ENCODE measurements around the gene SUPT16H. TPM values are rescaled to one million over a fixed set of nuclear protein-coding genes. Genes with fewer than 3 reads are reported as not detected.

The SUPT16H gene
- polyA plus RNA-seq, 2 of the 4 experiments (the other 2 are of a cell fraction): 121 to 131 TPM

GRCh38 chr14:21382886-21383847 lies 652 bp downstream of the SUPT16H start:
- H3K4me1 ChIP-seq: peaks cover 27% of the 10 kb centered on the region
- H3K27ac ChIP-seq: peak overlapping the region; percentile 91 to 97
- no peaks in the 10 kb centered on the region for H3K9me3 ChIP-seq
- H3K4me2 ChIP-seq: peak overlapping the region; percentile 84
- ChIA-PET POLR2A (interaction anchor here (0.6 kb wide), 1 partner anchor 1538 kb away, joined by 7 read pairs; no protein-coding TSS in a partner anchor), CTCF (interaction anchor here (0.6 to 1.2 kb wide), 2 partner anchors 32 to 175 kb away, joined by 3 read pairs; no protein-coding TSS in a partner anchor)
- TF ChIP-seq ESRRA (IDR thresholded peaks at IDR 0.05; ENCODE audit: borderline replicate concordance, low read length): no peak
- TF ChIP-seq KDM5A (IDR thresholded peaks at IDR 0.05): peak; percentile 47; the same call in 1 of the 2 replicates
- peak; percentile 68; the same call in 1 of the 2 replicates for TF ChIP-seq MYC (IDR thresholded peaks at IDR 0.05; ENCODE audit: borderline replicate concordance, low read length)
- peak; percentile 60; the same call in 1 of the 2 replicates for TF ChIP-seq E2F6 (IDR thresholded peaks at IDR 0.05; ENCODE audit: borderline replicate concordance, low read depth)
- no peak for TF ChIP-seq POLR2AphosphoS2 (conservative IDR thresholded peaks at IDR 0.05; ENCODE audit: low read length)
- peak; percentile 44 to 58 for DNase-seq (ENCODE audit: low read depth in 1 of 2, low spot score in 1 of 2)
- under 1% methylated on average over 39 of the region's 39 CpGs for whole genome bisulfite sequencing (ENCODE audit: missing lambda C conversion rate)
- H3K4me3 ChIP-seq: peak overlapping the region; percentile 71
- no peak for FAIRE-seq
- ATAC-seq: peak; percentile 60 to 79

- Histone ChIP-seq H3K9me3 (no peaks in the 10 kb centered on the region), H3K4me2 (peak overlapping the region; percentile 84), H3K4me3 (peak overlapping the region; percentile 71; the same call in 2 of the 3 replicates), H3K4me1 (peaks cover 27% of the 10 kb centered on the region), H3K27ac (no peak overlapping the region; a peak in 1 of 6 replicates)
- TF ChIP-seq ELK1 (IDR thresholded peaks at IDR 0.05; ENCODE audit: low read depth, low read length) (no peak), CTCF (IDR thresholded peaks at IDR 0.05) (no peak), CBX2 (IDR thresholded peaks at IDR 0.05; ENCODE audit: borderline replicate concordance, low read depth) (no peak), JUN (IDR thresholded peaks at IDR 0.05) (no peak), ATOH8 (CRISPR knock-in tag; IDR thresholded peaks at IDR 0.05; ENCODE audit: low read depth) (no peak), JUNB (IDR thresholded peaks at IDR 0.05) (no peak), FOXS1 (CRISPR knock-in tag; IDR thresholded peaks at IDR 0.05) (no peak), CEBPB (IDR thresholded peaks at IDR 0.05) (no peak), MAZ (IDR thresholded peaks at IDR 0.05; ENCODE audit: borderline replicate concordance, low read depth, low read length) (no peak), GATA3 (IDR thresholded peaks at IDR 0.05; ENCODE audit: borderline replicate concordance) (no peak), KDM5A (IDR thresholded peaks at IDR 0.05) (no peak), RAD21 (conservative IDR thresholded peaks at IDR 0.05 in 1 of 2, IDR thresholded peaks at IDR 0.05 in 1 of 2) (no peak), PBX3 (IDR thresholded peaks at IDR 0.05) (no peak)
- CTCF ChIA-PET: no interaction called here
- FAIRE-seq (no peak), DNase-seq (ENCODE audit: low read depth in 1 of 2, low spot score in 1 of 2) (no peak), ATAC-seq (no peak)
- POLR2A ChIA-PET: interaction anchor here (0.6 kb wide), 1 partner anchor 1539 kb away, joined by 7 read pairs; no protein-coding TSS in a partner anchor
These were observed 1.7 kb downstream of the SUPT16H start for GRCh38 chr14:21382095-21382494.

Measured in A549 (cell line).